CD4-positive, alpha-beta T cell treated with Interleukin-4 for 1 hour (primary cell): ENCODE results near the gene HCST.
"Not testable (repeated sequence)": the region's sequence is repeated elsewhere in the genome, so short reads cannot be mapped to it uniquely, and the experiment has no call there.

ENCODE experiments used
- DNase-seq, 2 donors: peaks; one replicate each; pipeline ENCODE4 v3.0.0-alpha.2; 2020 to 2022

The HCST gene

GRCh38 chr19:35901854-35902661, at the start of gene HCST:
HCST (plus strand) TSS chr19:35902529; CDS start chr19:35902594, 65 bp downstream.
- peak; percentile 62 to 69 for DNase-seq

GRCh38 chr19:35853038-35853756, 49.1 kb upstream of the HCST start:
- no peak for DNase-seq

- no peak for DNase-seq
These were observed 45.7 kb upstream of the HCST start, which contains the start of gene KIRREL2 for GRCh38 chr19:35856546-35857149. KIRREL2 (plus strand) TSS chr19:35856911; CDS start chr19:35857120, 209 bp downstream.

GRCh38 chr19:35858311-35858710, 44.0 kb upstream of the HCST start:
- no peak for DNase-seq

- DNase-seq, result no peak
These were observed 42.9 kb upstream of the HCST start for GRCh38 chr19:35859414-35859813.

- no peak for DNase-seq
These were observed 41.9 kb upstream of the HCST start for GRCh38 chr19:35860436-35860817.

- DNase-seq, result no peak
These were observed 41.3 kb upstream of the HCST start for GRCh38 chr19:35860818-35861639.

- no peak for DNase-seq
These were observed 40.6 kb upstream of the HCST start for GRCh38 chr19:35861640-35862160.

GRCh38 chr19:35862528-35862927, 39.8 kb upstream of the HCST start:
- no peak for DNase-seq

GRCh38 chr19:35863018-35863417, 39.3 kb upstream of the HCST start:
- no peak for DNase-seq

GRCh38 chr19:35868172-35868822, 34.0 kb upstream of the HCST start, which contains the start of gene APLP1:
APLP1 (plus strand) TSS chr19:35868574; CDS start chr19:35868637, 63 bp downstream.
- peak; percentile 45 to 62 for DNase-seq

GRCh38 chr19:35868823-35869326, 33.5 kb upstream of the HCST start:
- no peak for DNase-seq

- DNase-seq, result peak; percentile 87 to 88
These were observed 32.8 kb upstream of the HCST start for GRCh38 chr19:35869327-35870123.

- not testable (repeated sequence) for DNase-seq
These were observed 32.1 kb upstream of the HCST start for GRCh38 chr19:35870124-35870736.

- no peak for DNase-seq
These were observed 31.5 kb upstream of the HCST start for GRCh38 chr19:35870798-35871197.

GRCh38 chr19:35871611-35872010, 30.7 kb upstream of the HCST start:
- DNase-seq, result no peak

GRCh38 chr19:35872180-35872579, 30.1 kb upstream of the HCST start:
- no peak for DNase-seq

- no peak for DNase-seq
These were observed 27.9 kb upstream of the HCST start for GRCh38 chr19:35874392-35874930.

GRCh38 chr19:35879068-35879467, 23.3 kb upstream of the HCST start:
- no peak for DNase-seq

GRCh38 chr19:35879770-35880317, 22.5 kb upstream of the HCST start:
- DNase-seq, result peak; percentile 73 to 75
